Medulla oblongata (tissue), 1 donor: Measurements from ENCODE around the gene DOCK9.

Experiments used
- DNase-seq: peaks from one replicate; pipeline ENCODE4 v3.0.0-alpha.2; 2015; ENCODE audit errors: extremely low spot score

Gene DOCK9

GRCh38 chr13:98976941-98977340, 923 bp downstream of the DOCK9 start:
- peak; percentile 53 for DNase-seq

GRCh38 chr13:98976338-98976737, 1.5 kb downstream of the DOCK9 start:
- peak; percentile 49 for DNase-seq

GRCh38 chr13:98975822-98976261, 2.0 kb downstream of the DOCK9 start:
- DNase-seq, result peak; percentile 38

- peak; percentile 37 for DNase-seq
Measured at GRCh38 chr13:98974053-98974452, 3.8 kb downstream of the DOCK9 start.

- peak; percentile 42 for DNase-seq
Measured at GRCh38 chr13:98972627-98973026, 5.2 kb downstream of the DOCK9 start.

- no peak for DNase-seq
Measured at GRCh38 chr13:98972059-98972458, 5.8 kb downstream of the DOCK9 start.

- no peak for DNase-seq
Measured at GRCh38 chr13:98970330-98970729, 7.5 kb downstream of the DOCK9 start.

- DNase-seq, result no peak
Measured at GRCh38 chr13:98967491-98967890, 10.4 kb downstream of the DOCK9 start.

GRCh38 chr13:98966019-98966418, 11.8 kb downstream of the DOCK9 start:
- DNase-seq, result peak; percentile 33

GRCh38 chr13:98965325-98965724, 12.5 kb downstream of the DOCK9 start:
- no peak for DNase-seq

- no peak for DNase-seq
Measured at GRCh38 chr13:98963917-98964316, 13.9 kb downstream of the DOCK9 start.

- DNase-seq, result no peak
Measured at GRCh38 chr13:98962901-98963590, 14.8 kb downstream of the DOCK9 start.

- DNase-seq, result no peak
Measured at GRCh38 chr13:98961503-98962105, 16.3 kb downstream of the DOCK9 start.

- DNase-seq, result no peak
Measured at GRCh38 chr13:98960606-98961502, 17.0 kb downstream of the DOCK9 start.

- DNase-seq, result no peak
Measured at GRCh38 chr13:98959786-98960605, 17.9 kb downstream of the DOCK9 start.

GRCh38 chr13:98959291-98959690, 18.6 kb downstream of the DOCK9 start:
- no peak for DNase-seq

- no peak for DNase-seq
Measured at GRCh38 chr13:98958443-98958794, 19.4 kb downstream of the DOCK9 start.

GRCh38 chr13:98957731-98958442, 20.0 kb downstream of the DOCK9 start:
- no peak for DNase-seq

- DNase-seq, result no peak
Measured at GRCh38 chr13:98955336-98955735, 22.5 kb downstream of the DOCK9 start.

- no peak for DNase-seq
Measured at GRCh38 chr13:98954313-98954712, 23.6 kb downstream of the DOCK9 start.

- no peak for DNase-seq
Measured at GRCh38 chr13:98951266-98951665, 26.6 kb downstream of the DOCK9 start.
